CD4-positive, alpha-beta memory T cell (primary cell): ENCODE measurements around the gene CSPG4. TPM values are rescaled to one million over a fixed set of nuclear protein-coding genes. Genes with fewer than 3 reads are reported as not detected.
"Not testable (repeated sequence)": the region's sequence is repeated elsewhere in the genome, so short reads cannot be mapped to it uniquely, and the experiment has no call there.

Experiments used
- CTCF ChIA-PET: fragments of 350-600 bp; sonication (Branson Sonifier 250); formaldehyde crosslinking; loops from one replicate; lab custom pipeline; 2021; ENCODE audit warnings: inconsistent platforms; ENCODE audit not compliant: partially characterized antibody; lab: Charles Lee
- POLR2A ChIA-PET: fragments of 350-600 bp; sonication (Branson Sonifier 250); formaldehyde crosslinking; loops from one replicate; lab custom pipeline; 2021; ENCODE audit not compliant: partially characterized antibody; lab: Charles Lee
- DNase-seq, 5 donors: peaks; one replicate each; pipeline versions ENCODE4 v3.0.0 to v3.0.0-alpha.2; 2020 to 2022; ENCODE audit warnings: mixed read lengths in 1 of 5
- H3K27ac ChIP-seq: one replicate; pipeline ENCODE4 v1.7.0; 2013; ENCODE audit warnings: low read depth, low read length
- H3K27me3 ChIP-seq: 2 replicates; pipeline ENCODE4 v1.7.0; 2013; ENCODE audit warnings: mild to moderate bottlenecking, low read length, moderate library complexity; ENCODE audit not compliant: insufficient read depth
- H3K36me3 ChIP-seq: 2 replicates; pipeline ENCODE4 v1.7.0; 2013; ENCODE audit warnings: mild to moderate bottlenecking, low read length, moderate library complexity; ENCODE audit not compliant: insufficient read depth
- H3K4me1 ChIP-seq: 2 replicates; pipeline ENCODE4 v1.7.0; 2013; ENCODE audit warnings: mild to moderate bottlenecking, low read length, moderate library complexity; ENCODE audit not compliant: insufficient read depth
- H3K4me3 ChIP-seq, 2 donors: one replicate each; pipeline ENCODE4 v1.7.0; 2013; ENCODE audit warnings: low read length in 2 of 2, mild to moderate bottlenecking in 1 of 2
- H3K9me3 ChIP-seq, 2 donors: one replicate each; pipeline ENCODE4 v1.7.0; 2013; ENCODE audit warnings: low read length in 2 of 2, control low read depth in 1 of 2; ENCODE audit not compliant: control insufficient read depth in 1 of 2
- H3K27ac Mint-ChIP-seq, 7 donors: one replicate each; pipeline ENCODE4 v1.8.0; 2020 to 2021; ENCODE audit warnings: mixed read lengths in 7 of 7, mild to moderate bottlenecking in 6 of 7, inconsistent platforms in 3 of 7, moderate library complexity in 3 of 7
- H3K27me3 Mint-ChIP-seq, 2 donors: one replicate each; pipeline ENCODE4 v1.8.0; 2020 to 2021; ENCODE audit warnings: mixed read lengths in 2 of 2
- H3K36me3 Mint-ChIP-seq, 2 donors: one replicate each; pipeline ENCODE4 v1.8.0; 2020 to 2021; ENCODE audit warnings: mixed read lengths in 2 of 2, inconsistent platforms in 1 of 2, mild to moderate bottlenecking in 1 of 2
- H3K4me1 Mint-ChIP-seq, 4 donors: one replicate each; pipeline ENCODE4 v1.8.0; 2020 to 2021; ENCODE audit warnings: mixed read lengths in 4 of 4, mild to moderate bottlenecking in 1 of 4
- H3K4me3 Mint-ChIP-seq, 8 donors: one replicate each; pipeline ENCODE4 v1.8.0; 2020 to 2021; ENCODE audit warnings: mixed read lengths in 8 of 8, mild to moderate bottlenecking in 7 of 8, moderate library complexity in 6 of 8, inconsistent platforms in 3 of 8
- H3K9me3 Mint-ChIP-seq, 8 donors: one replicate each; pipeline ENCODE4 v1.8.0; 2020 to 2021; ENCODE audit warnings: mixed read lengths in 8 of 8, mild to moderate bottlenecking in 5 of 8, inconsistent platforms in 3 of 8, moderate library complexity in 1 of 8
- intact Hi-C: fragments of 100-400 bp; cut with micrococcal nuclease; formaldehyde crosslinking; loops from one replicate; pipeline ENCODE4 v1.15.1; 2023
- polyA plus RNA-seq, 2 donors: library from polyadenylated mRNA; unstranded; fragments of 300-500 nt; fragmentation: Illumina TruSeq; gene quantifications; one replicate each; pipeline ENCODE4 v1.2.3, GENCODE V29; 2021
- total RNA-seq, 2 experiments: library from RNA; stranded (reverse); gene quantifications; one replicate each; pipeline ENCODE4 v1.2.3, GENCODE V29; 2021

Gene CSPG4
- total and polyA plus RNA-seq, 4 experiments from 2014 or later = not detected

GRCh38 chr15:75686212-75686642, 26.4 kb downstream of the CSPG4 start:
- H3K4me3 Mint-ChIP-seq, H3K27me3 Mint-ChIP-seq, H3K27ac ChIP-seq, H3K9me3 Mint-ChIP-seq, H3K9me3 ChIP-seq, H3K36me3 Mint-ChIP-seq, H3K4me3 ChIP-seq, H3K36me3 ChIP-seq, H3K4me1 ChIP-seq, intact Hi-C loops, H3K4me1 Mint-ChIP-seq, H3K27me3 ChIP-seq: not testable (repeated sequence)
- ChIA-PET CTCF (interaction anchor here (0.6 to 2.0 kb wide), 5 partner anchors 10 to 453 kb away, joined by 3 to 7 read pairs (median 3); no protein-coding TSS in a partner anchor), POLR2A (interaction anchor here (1.0 to 2.0 kb wide), 3 partner anchors 46 to 318 kb away, joined by 3 to 7 read pairs (median 3); partner anchors contain the start of gene IMP3)
- DNase-seq = peak; percentile 70 to 76 (median 73)
- H3K27ac Mint-ChIP-seq = peak overlapping the region in 1 of 7 donors; percentile 17

- no peak overlapping the region for H3K27ac Mint-ChIP-seq
- DNase-seq = no peak
- H3K4me1 ChIP-seq = no peaks in the 10 kb centered on the region
- no peak overlapping the region for H3K4me3 ChIP-seq
- peaks cover 0 to 2% (median 0%) of the 10 kb centered on the region in 8 donors for H3K9me3 Mint-ChIP-seq
- intact Hi-C loops = no loop called here
- H3K27me3 ChIP-seq = no peaks in the 10 kb centered on the region
- H3K36me3 ChIP-seq = no peaks in the 10 kb centered on the region
- POLR2A ChIA-PET = interaction anchor here (2.0 kb wide), 1 partner anchor 317 kb away, joined by 7 read pairs; no protein-coding TSS in a partner anchor
- no peak overlapping the region for H3K27ac ChIP-seq
- H3K9me3 ChIP-seq = no peaks in the 10 kb centered on the region
- H3K36me3 Mint-ChIP-seq = no peaks in the 10 kb centered on the region
- no peaks in the 10 kb centered on the region for H3K4me1 Mint-ChIP-seq
- H3K4me3 Mint-ChIP-seq = no peak overlapping the region
- H3K27me3 Mint-ChIP-seq = peaks cover 0 to 3% of the 10 kb centered on the region in 2 donors
- CTCF ChIA-PET = interaction anchor here (0.6 to 4.5 kb wide), 6 partner anchors 8 to 282 kb away, joined by 3 to 20 read pairs (median 3); no protein-coding TSS in a partner anchor
Measured at GRCh38 chr15:75685195-75685594, 27.5 kb downstream of the CSPG4 start.

GRCh38 chr15:75684648-75685047, 28.0 kb downstream of the CSPG4 start:
- no peak overlapping the region for H3K4me3 ChIP-seq
- peaks cover 0 to 2% (median 0%) of the 10 kb centered on the region in 8 donors for H3K9me3 Mint-ChIP-seq
- no peaks in the 10 kb centered on the region for H3K4me1 ChIP-seq
- H3K4me3 Mint-ChIP-seq = no peak overlapping the region
- no peaks in the 10 kb centered on the region for H3K4me1 Mint-ChIP-seq
- POLR2A ChIA-PET = interaction anchor here (1.9 to 2.0 kb wide), 2 partner anchors 317 kb away, joined by 5 to 7 read pairs; no protein-coding TSS in a partner anchor
- H3K36me3 Mint-ChIP-seq = no peaks in the 10 kb centered on the region
- peaks cover 0 to 3% of the 10 kb centered on the region in 2 donors for H3K27me3 Mint-ChIP-seq
- no peak overlapping the region for H3K27ac Mint-ChIP-seq
- no peak for DNase-seq
- H3K27me3 ChIP-seq = no peaks in the 10 kb centered on the region
- CTCF ChIA-PET = interaction anchor here (0.6 to 4.5 kb wide), 6 partner anchors 9 to 317 kb away, joined by 3 to 20 read pairs (median 3); partner anchors contain the start of gene MAN2C1
- intact Hi-C loops = loop anchor here (5.0 kb wide), 1 partner anchor 87 kb away; no protein-coding TSS in a partner anchor
- H3K9me3 ChIP-seq = no peaks in the 10 kb centered on the region
- no peak overlapping the region for H3K27ac ChIP-seq
- no peaks in the 10 kb centered on the region for H3K36me3 ChIP-seq

- H3K4me1 ChIP-seq, H3K27ac ChIP-seq, H3K4me1 Mint-ChIP-seq, H3K9me3 ChIP-seq, H3K9me3 Mint-ChIP-seq, H3K4me3 ChIP-seq, H3K36me3 Mint-ChIP-seq, H3K4me3 Mint-ChIP-seq, H3K27me3 ChIP-seq, H3K36me3 ChIP-seq, H3K27me3 Mint-ChIP-seq: not testable (repeated sequence)
- ChIA-PET POLR2A (interaction anchor here (1.9 kb wide), 1 partner anchor 316 kb away, joined by 5 read pairs; no protein-coding TSS in a partner anchor), CTCF (interaction anchor here (1.0 to 4.5 kb wide), 4 partner anchors 10 to 316 kb away, joined by 3 to 23 read pairs (median 12); partner anchors contain the start of gene MAN2C1)
- peak overlapping the region in 1 of 7 donors; percentile 51 for H3K27ac Mint-ChIP-seq
- peak; percentile 47 to 64 (median 55) for DNase-seq
- intact Hi-C loops = loop anchor here (5.0 kb wide), 1 partner anchor 86 kb away; no protein-coding TSS in a partner anchor
Measured at GRCh38 chr15:75683646-75684312, 28.9 kb downstream of the CSPG4 start.

- Mint-ChIP-seq H3K4me3 (no peak overlapping the region), H3K4me1 (no peaks in the 10 kb centered on the region), H3K27ac (no peak overlapping the region), H3K27me3 (no peaks in the 10 kb centered on the region), H3K9me3 (peaks cover 0 to 2% (median 0%) of the 10 kb centered on the region in 8 donors), H3K36me3 (no peaks in the 10 kb centered on the region)
- Histone ChIP-seq H3K9me3 (no peaks in the 10 kb centered on the region), H3K4me1 (no peaks in the 10 kb centered on the region), H3K4me3 (no peak overlapping the region), H3K36me3 (no peaks in the 10 kb centered on the region), H3K27ac (no peak overlapping the region), H3K27me3 (no peaks in the 10 kb centered on the region)
- CTCF ChIA-PET = interaction anchor here (0.6 to 4.5 kb wide), 7 partner anchors 14 to 315 kb away, joined by 3 to 23 read pairs (median 3); partner anchors contain the start of genes IMP3 and MAN2C1
- DNase-seq = no peak
- intact Hi-C loops = loop anchor here (5.0 kb wide), 1 partner anchor 85 kb away; no protein-coding TSS in a partner anchor
- POLR2A ChIA-PET = interaction anchor here (1.3 to 1.9 kb wide), 2 partner anchors 43 to 315 kb away, joined by 3 to 5 read pairs; partner anchors contain the start of gene IMP3
Measured at GRCh38 chr15:75682181-75683135, 30.2 kb downstream of the CSPG4 start.

GRCh38 chr15:75680007-75680789, 32.5 kb downstream of the CSPG4 start:
- DNase-seq = no peak
- intact Hi-C loops = loop anchor here (5.0 kb wide), 1 partner anchor 83 kb away; no protein-coding TSS in a partner anchor
- Mint-ChIP-seq H3K9me3 (peaks cover 0 to 2% (median 0%) of the 10 kb centered on the region in 8 donors), H3K27me3 (no peaks in the 10 kb centered on the region), H3K4me1 (no peaks in the 10 kb centered on the region), H3K27ac (no peak overlapping the region), H3K36me3 (no peaks in the 10 kb centered on the region), H3K4me3 (no peak overlapping the region)
- no peak overlapping the region for H3K4me3 ChIP-seq
- H3K9me3 ChIP-seq = no peaks in the 10 kb centered on the region
- H3K36me3 ChIP-seq = no peaks in the 10 kb centered on the region
- H3K27me3 ChIP-seq = no peaks in the 10 kb centered on the region
- no peaks in the 10 kb centered on the region for H3K4me1 ChIP-seq
- no peak overlapping the region for H3K27ac ChIP-seq
- POLR2A ChIA-PET = interaction anchor here (1.4 kb wide), 1 partner anchor 312 kb away, joined by 3 read pairs; the partner anchor contains the start of gene MAN2C1
- CTCF ChIA-PET = interaction anchor here (0.8 to 3.8 kb wide), 3 partner anchors 171 to 312 kb away, joined by 3 to 23 read pairs (median 3); partner anchors contain the start of gene MAN2C1
